ENCODE results near the gene IFT88.

GRCh38 chr13:20714563-20715329, 147.8 kb downstream of the IFT88 start:
- no peak for TF ChIP-seq CTCF (IDR thresholded peaks at IDR 0.05; ENCODE audit: low read length)
- TF ChIP-seq EZH2 (optimal IDR thresholded peaks at IDR 0.05; ENCODE audit: low read depth, low read length), result no peak
- no peak for TF ChIP-seq EZH2phosphoT487 (IDR thresholded peaks at IDR 0.05; ENCODE audit: low read length)

Data from MM.1S (cell line).